HCT116 (cell line): Measurements from ENCODE around the gene SMPX. TPM values are rescaled to one million over a fixed set of nuclear protein-coding genes. Genes with fewer than 3 reads are reported as not detected.
"Not testable (repeated sequence)": the region's sequence is repeated elsewhere in the genome, so short reads cannot be mapped to it uniquely, and the experiment has no call there.

Source experiments
- ATAC-seq: fragments of 200-7000 bp; cut with Tn5 transposase; 2 replicates; pipeline ENCODE4 v1.9.1; 2020; ENCODE audit warnings: mild to moderate bottlenecking, moderate library complexity
- BruUV-seq: library from RNA; stranded (reverse); fragments of 400-500 nt; replicated peaks from 2 replicates; lab custom pipeline; 2021; lab: Mats Ljungman, UMichigan
- CTCF ChIA-PET: fragments of 300-600 bp; sonication (Branson Sonifier 250); formaldehyde crosslinking; loops from one replicate; lab custom pipeline; 2021; ENCODE audit warnings: antibody characterized with exemption; lab: Charles Lee
- POLR2A ChIA-PET: fragments of 300-600, 350-600 bp; sonication (Branson Sonifier 250); formaldehyde crosslinking; loops from one replicate; lab custom pipeline; 2021; ENCODE audit warnings: antibody characterized with exemption; lab: Charles Lee
- RAD21 ChIA-PET, 2 experiments: fragments of 300-600 bp; sonication (Branson Sonifier 250); formaldehyde crosslinking; loops; one replicate each; lab custom pipeline; 2023; ENCODE audit warnings: low total read pairs in 2 of 2; ENCODE audit not compliant: uncharacterized antibody in 2 of 2, unreplicated experiment in 2 of 2, low non-redundant PET in 1 of 2; lab: Charles Lee
- DNase-seq: peaks from one replicate; pipeline ENCODE4 v3.0.0-alpha.2; 2010; ENCODE audit warnings: low read depth, low spot score
- H2AFZ ChIP-seq: fragments of 200-600 bp; shearing (Covaris generic), sonication (generic); 2 replicates; pipeline ENCODE4 v1.6.1; 2017; ENCODE audit warnings: low read depth, mixed run types, mixed read lengths, antibody characterized with exemption, low read length; ENCODE audit not compliant: poor library complexity, severe bottlenecking
- H3K27ac ChIP-seq: 2 replicates; pipeline ENCODE4 v1.5.1; 2012; ENCODE audit warnings: low read depth, low read length
- H3K27me3 ChIP-seq: fragments of 200-600 bp; sonication (generic); 2 replicates; pipeline ENCODE4 v1.6.1; 2016; ENCODE audit warnings: mixed run types, low read length, mixed read lengths; ENCODE audit not compliant: insufficient read depth
- H3K36me3 ChIP-seq, 2 experiments: fragments of 200-500 bp in 1 of 2; fragments of 200-600 bp in 1 of 2; sonication (Bioruptor generic) in 1 of 2; sonication (generic) in 1 of 2; 2 replicates each; pipeline versions ENCODE4 v1.5.1 to v1.6.1; 2014 to 2016; ENCODE audit warnings: low read length in 2 of 2, inconsistent platforms in 1 of 2, mixed read lengths in 1 of 2, mixed run types in 1 of 2; ENCODE audit not compliant: insufficient read depth in 2 of 2, control insufficient read depth in 1 of 2
- H3K4me1 ChIP-seq, 2 experiments: fragments of 200-600 bp in 1 of 2; sonication (generic) in 1 of 2; 2 replicates each; pipeline versions ENCODE4 v1.5.1 to v1.6.1; 2012 to 2017; ENCODE audit warnings: low read length in 2 of 2, inconsistent platforms in 1 of 2, mild to moderate bottlenecking in 1 of 2, mixed read lengths in 1 of 2, mixed run types in 1 of 2, moderate library complexity in 1 of 2; ENCODE audit not compliant: insufficient read depth in 2 of 2, control insufficient read depth in 1 of 2
- H3K4me2 ChIP-seq: fragments of 200-600 bp; sonication (generic); 2 replicates; pipeline ENCODE4 v1.6.1; 2017; ENCODE audit warnings: mixed run types, low read length, mixed read lengths
- H3K4me3 ChIP-seq, 2 experiments: fragments of 200-600 bp in 1 of 2; sonication (generic) in 1 of 2; replicated peaks in 1 of 2; 2 replicates each; pipeline ENCODE4 v1.5.1; 2011 to 2016; ENCODE audit warnings: low read length in 2 of 2, control low read depth in 1 of 2, low read depth in 1 of 2, mild to moderate bottlenecking in 1 of 2, mixed read lengths in 1 of 2, mixed run types in 1 of 2
- H3K79me2 ChIP-seq: fragments of 200-600 bp; sonication (generic); 2 replicates; pipeline ENCODE4 v1.6.1; 2017; ENCODE audit warnings: mild to moderate bottlenecking, mixed run types, low read length, moderate library complexity, mixed read lengths; ENCODE audit not compliant: insufficient read depth
- H3K9ac ChIP-seq: fragments of 200-600 bp; sonication (generic); 2 replicates; pipeline ENCODE4 v1.6.1; 2016; ENCODE audit warnings: low read length, mixed read lengths
- H3K9me2 ChIP-seq: fragments of 200-600 bp; sonication (generic), shearing (Covaris generic); 2 replicates; pipeline ENCODE4 v1.6.1; 2017; ENCODE audit warnings: mixed run types, mild to moderate bottlenecking, moderate library complexity; ENCODE audit not compliant: insufficient read depth
- H3K9me3 ChIP-seq, 2 experiments: fragments of 200-500 bp in 1 of 2; fragments of 200-600 bp in 1 of 2; sonication (Bioruptor generic) in 1 of 2; sonication (generic) in 1 of 2; 2 replicates each; pipeline ENCODE4 v1.6.1; 2014 to 2017; ENCODE audit warnings: low read length in 2 of 2, mixed read lengths in 2 of 2, inconsistent platforms in 1 of 2, low read depth in 1 of 2, mild to moderate bottlenecking in 1 of 2, mixed run types in 1 of 2, moderate library complexity in 1 of 2; ENCODE audit not compliant: control insufficient read depth in 1 of 2, insufficient read depth in 1 of 2
- H4K20me1 ChIP-seq: fragments of 200-600 bp; sonication (generic), shearing (Covaris generic); 2 replicates; pipeline ENCODE4 v1.6.1; 2017; ENCODE audit warnings: mixed run types, mild to moderate bottlenecking, moderate library complexity; ENCODE audit not compliant: insufficient read depth
- CEBPB ChIP-seq: IDR thresholded peaks from 2 replicates; pipeline ENCODE4 v1.6.1; 2012; ENCODE audit warnings: low read depth
- ELF1 ChIP-seq: IDR thresholded peaks from 2 replicates; pipeline ENCODE4 v1.6.1; 2012; ENCODE audit warnings: low read depth, borderline replicate concordance
- YY1 ChIP-seq: IDR thresholded peaks from 2 replicates; pipeline ENCODE4 v1.6.1; 2011; ENCODE audit warnings: low read length, low read depth, moderate library complexity, mild to moderate bottlenecking; ENCODE audit not compliant: insufficient replicate concordance; ENCODE audit errors: extremely low read depth
- intact Hi-C: fragments of 100-400 bp; cut with micrococcal nuclease; formaldehyde crosslinking; loops from 2 replicates; pipeline ENCODE4 v1.10.0; 2022
- total RNA-seq: library from RNA; stranded (reverse); gene quantifications from one replicate; pipeline ENCODE4 v1.2.1, GENCODE V29; 2021; ENCODE audit not compliant: unreplicated experiment
- TF ChIP-seq, protein P1 (sequence below): IDR thresholded peaks from 2 replicates; pipeline ENCODE4 v1.6.1; 2012
- TF ChIP-seq, protein P2 (sequence below): IDR thresholded peaks from 2 replicates; pipeline ENCODE4 v1.6.1; 2012; ENCODE audit warnings: low read depth

Gene SMPX
- total RNA-seq, 1 experiment from 2014 or later: 0.59 TPM

DNA sequence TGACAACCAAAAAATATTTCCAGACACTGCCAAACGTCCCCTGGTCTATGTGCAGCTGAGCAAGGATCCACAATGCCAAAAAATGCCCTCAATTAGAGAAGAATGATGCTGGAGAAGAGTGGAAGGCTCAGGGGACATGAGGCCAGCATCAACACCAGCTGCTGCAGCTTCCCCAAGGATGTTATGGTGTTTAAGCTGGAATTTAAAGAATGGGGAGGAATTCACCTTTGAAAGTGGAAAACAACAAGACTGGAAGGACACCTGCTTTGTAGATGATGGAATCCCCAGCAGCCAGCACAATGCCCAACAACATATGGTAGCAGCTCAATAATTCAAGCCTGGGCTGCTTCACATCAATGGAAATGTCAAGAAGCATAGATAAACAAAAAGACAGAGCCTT is 20.3 kb upstream of the SMPX start:
- RAD21 ChIA-PET: no interaction called here
- Histone ChIP-seq H3K4me2 (no peak overlapping the region), H3K4me1 (no peaks in the 10 kb centered on the region), H3K9me3 (no peaks in the 10 kb centered on the region), H4K20me1 (no peaks in the 10 kb centered on the region), H3K79me2 (no peaks in the 10 kb centered on the region), H3K9ac (no peak overlapping the region), H3K27ac (no peak overlapping the region), H3K27me3 (no peaks in the 10 kb centered on the region), H3K4me3 (no peak overlapping the region), H3K9me2 (no peaks in the 10 kb centered on the region)
- DNase-seq (no peak), ATAC-seq (no peak)
- POLR2A ChIA-PET: no interaction called here
- BruUV-seq: no TSS peak
- intact Hi-C loops: no loop called here
- TF ChIP-seq, protein P1, sequence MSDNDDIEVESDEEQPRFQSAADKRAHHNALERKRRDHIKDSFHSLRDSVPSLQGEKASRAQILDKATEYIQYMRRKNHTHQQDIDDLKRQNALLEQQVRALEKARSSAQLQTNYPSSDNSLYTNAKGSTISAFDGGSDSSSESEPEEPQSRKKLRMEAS: no peak
- TF ChIP-seq CEBPB (no peak), ELF1 (no peak), YY1 (no peak)
- TF ChIP-seq, protein P2, sequence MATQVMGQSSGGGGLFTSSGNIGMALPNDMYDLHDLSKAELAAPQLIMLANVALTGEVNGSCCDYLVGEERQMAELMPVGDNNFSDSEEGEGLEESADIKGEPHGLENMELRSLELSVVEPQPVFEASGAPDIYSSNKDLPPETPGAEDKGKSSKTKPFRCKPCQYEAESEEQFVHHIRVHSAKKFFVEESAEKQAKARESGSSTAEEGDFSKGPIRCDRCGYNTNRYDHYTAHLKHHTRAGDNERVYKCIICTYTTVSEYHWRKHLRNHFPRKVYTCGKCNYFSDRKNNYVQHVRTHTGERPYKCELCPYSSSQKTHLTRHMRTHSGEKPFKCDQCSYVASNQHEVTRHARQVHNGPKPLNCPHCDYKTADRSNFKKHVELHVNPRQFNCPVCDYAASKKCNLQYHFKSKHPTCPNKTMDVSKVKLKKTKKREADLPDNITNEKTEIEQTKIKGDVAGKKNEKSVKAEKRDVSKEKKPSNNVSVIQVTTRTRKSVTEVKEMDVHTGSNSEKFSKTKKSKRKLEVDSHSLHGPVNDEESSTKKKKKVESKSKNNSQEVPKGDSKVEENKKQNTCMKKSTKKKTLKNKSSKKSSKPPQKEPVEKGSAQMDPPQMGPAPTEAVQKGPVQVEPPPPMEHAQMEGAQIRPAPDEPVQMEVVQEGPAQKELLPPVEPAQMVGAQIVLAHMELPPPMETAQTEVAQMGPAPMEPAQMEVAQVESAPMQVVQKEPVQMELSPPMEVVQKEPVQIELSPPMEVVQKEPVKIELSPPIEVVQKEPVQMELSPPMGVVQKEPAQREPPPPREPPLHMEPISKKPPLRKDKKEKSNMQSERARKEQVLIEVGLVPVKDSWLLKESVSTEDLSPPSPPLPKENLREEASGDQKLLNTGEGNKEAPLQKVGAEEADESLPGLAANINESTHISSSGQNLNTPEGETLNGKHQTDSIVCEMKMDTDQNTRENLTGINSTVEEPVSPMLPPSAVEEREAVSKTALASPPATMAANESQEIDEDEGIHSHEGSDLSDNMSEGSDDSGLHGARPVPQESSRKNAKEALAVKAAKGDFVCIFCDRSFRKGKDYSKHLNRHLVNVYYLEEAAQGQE: no peak
- TF ChIP-seq, all 23 proteins: peak for 0
- CTCF ChIA-PET: no interaction called here
- Histone ChIP-seq H3K36me3 (no peaks in the 10 kb centered on the region), H2AFZ (no peak overlapping the region)

DNA sequence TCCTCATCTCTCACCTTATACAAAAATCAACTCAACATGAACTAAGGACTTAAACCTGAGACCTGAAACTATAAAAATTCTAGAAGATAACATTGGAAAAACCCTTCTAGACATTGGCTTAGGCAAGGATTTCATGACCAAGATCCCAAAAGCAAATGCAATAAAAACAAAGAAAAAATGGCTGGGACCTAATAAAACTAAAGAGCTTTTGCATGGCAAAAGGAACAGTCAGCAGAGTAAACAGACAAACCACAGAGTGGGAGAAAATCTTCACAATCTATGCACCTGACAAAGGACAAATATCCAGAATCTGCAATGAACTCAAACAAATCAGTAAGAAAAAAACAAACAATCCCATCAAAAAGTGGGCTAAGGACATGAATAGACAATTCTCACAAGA is 17.2 kb upstream of the SMPX start:
- H3K79me2 ChIP-seq, H2AFZ ChIP-seq, H4K20me1 ChIP-seq, H3K4me2 ChIP-seq, H3K9ac ChIP-seq, DNase-seq, H3K27ac ChIP-seq, H3K9me2 ChIP-seq, H3K27me3 ChIP-seq, H3K4me3 ChIP-seq, intact Hi-C loops, RAD21 ChIA-PET, BruUV-seq, ATAC-seq, H3K36me3 ChIP-seq, CTCF ChIA-PET, H3K9me3 ChIP-seq, POLR2A ChIA-PET: not testable (repeated sequence)
- peaks cover 0 to 13% of the 10 kb centered on the region in 2 experiments; a peak in 1 of 4 replicates for H3K4me1 ChIP-seq

DNA sequence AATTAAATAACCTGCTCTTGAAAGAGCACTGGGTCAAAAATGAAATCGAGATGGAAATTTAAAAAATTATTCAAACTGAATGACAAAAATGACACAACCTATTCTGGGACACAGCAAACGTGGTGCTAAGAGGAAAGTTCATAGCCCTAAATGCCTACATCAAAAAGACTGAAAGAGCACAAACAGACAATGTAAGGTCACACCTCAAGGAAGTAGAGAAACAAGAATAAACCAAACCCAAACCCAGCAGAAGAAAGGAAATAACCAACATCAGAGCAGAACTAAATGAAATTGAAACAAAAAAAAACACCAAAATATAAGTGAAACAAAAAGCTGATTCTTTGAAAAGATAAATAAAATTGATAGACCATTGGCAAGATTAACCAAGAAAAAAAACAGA is 15.1 kb upstream of the SMPX start:
- CTCF ChIA-PET: not testable (repeated sequence)

More for the DNA sequence above, 15.1 kb upstream of the SMPX start:
- BruUV-seq, H3K36me3 ChIP-seq, H3K27me3 ChIP-seq, RAD21 ChIA-PET, H3K9ac ChIP-seq, H3K4me3 ChIP-seq, H3K79me2 ChIP-seq, ATAC-seq, intact Hi-C loops, POLR2A ChIA-PET, H4K20me1 ChIP-seq, H3K4me2 ChIP-seq, H3K9me2 ChIP-seq, H2AFZ ChIP-seq, H3K27ac ChIP-seq, DNase-seq, H3K9me3 ChIP-seq: not testable (repeated sequence)
- H3K4me1 ChIP-seq: peaks cover 0 to 16% of the 10 kb centered on the region in 2 experiments; a peak in 1 of 4 replicates
